ENCODE results near the gene ANKRD33. TPM values are rescaled to one million over a fixed set of nuclear protein-coding genes. Genes with fewer than 3 reads are reported as not detected.

ANKRD33 gene
- total RNA-seq, 1 experiment from 2014 or later = 0.81 TPM

- no peaks in the 10 kb centered on the region for H3K9me3 Mint-ChIP-seq
- TF ChIP-seq, protein P1, sequence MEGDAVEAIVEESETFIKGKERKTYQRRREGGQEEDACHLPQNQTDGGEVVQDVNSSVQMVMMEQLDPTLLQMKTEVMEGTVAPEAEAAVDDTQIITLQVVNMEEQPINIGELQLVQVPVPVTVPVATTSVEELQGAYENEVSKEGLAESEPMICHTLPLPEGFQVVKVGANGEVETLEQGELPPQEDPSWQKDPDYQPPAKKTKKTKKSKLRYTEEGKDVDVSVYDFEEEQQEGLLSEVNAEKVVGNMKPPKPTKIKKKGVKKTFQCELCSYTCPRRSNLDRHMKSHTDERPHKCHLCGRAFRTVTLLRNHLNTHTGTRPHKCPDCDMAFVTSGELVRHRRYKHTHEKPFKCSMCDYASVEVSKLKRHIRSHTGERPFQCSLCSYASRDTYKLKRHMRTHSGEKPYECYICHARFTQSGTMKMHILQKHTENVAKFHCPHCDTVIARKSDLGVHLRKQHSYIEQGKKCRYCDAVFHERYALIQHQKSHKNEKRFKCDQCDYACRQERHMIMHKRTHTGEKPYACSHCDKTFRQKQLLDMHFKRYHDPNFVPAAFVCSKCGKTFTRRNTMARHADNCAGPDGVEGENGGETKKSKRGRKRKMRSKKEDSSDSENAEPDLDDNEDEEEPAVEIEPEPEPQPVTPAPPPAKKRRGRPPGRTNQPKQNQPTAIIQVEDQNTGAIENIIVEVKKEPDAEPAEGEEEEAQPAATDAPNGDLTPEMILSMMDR (conservative IDR thresholded peaks at IDR 0.05) = no peak
- no peak for DNase-seq
Measured at GRCh38 chr12:51925346-51926063, 37.6 kb downstream of the ANKRD33 start.

More at GRCh38 chr12:51925346-51926063, 37.6 kb downstream of the ANKRD33 start:
- H3K23me2 ChIP-seq (ENCODE audit: insufficient read length, low read depth, low read length, poor library complexity, severe bottlenecking) = no peaks in the 10 kb centered on the region
- Mint-ChIP-seq H3K36me3 (ENCODE audit: insufficient read depth in 1 of 3, low read depth in 3 of 3) (no peaks in the 10 kb centered on the region), H3K27ac (no peak overlapping the region), H3K4me3 (no peak overlapping the region), H3K4me1 (peaks cover 16 to 32% of the 10 kb centered on the region in 2 experiments), H3K27me3 (ENCODE audit: low read depth) (peaks cover 29% of the 10 kb centered on the region)
- no peak overlapping the region for H2AFZ ChIP-seq (ENCODE audit: low read length)
- H3K79me2 ChIP-seq (ENCODE audit: insufficient read depth, low read length) = no peaks in the 10 kb centered on the region
- no peak overlapping the region for H3K27ac ChIP-seq (ENCODE audit: insufficient read length, low read depth, low read length)
- no peak overlapping the region for H4K5ac ChIP-seq (ENCODE audit: insufficient read length, low read depth, low read length)
- H2BK5ac ChIP-seq (ENCODE audit: insufficient read length, low read length) = no peak overlapping the region
- no peaks in the 10 kb centered on the region for H4K20me1 ChIP-seq (ENCODE audit: control insufficient read depth, insufficient read depth, insufficient read length)
- H3K79me1 ChIP-seq (ENCODE audit: insufficient read depth, low read depth, low read length, poor library complexity, severe bottlenecking) = no peaks in the 10 kb centered on the region
- no peak overlapping the region for H3K23ac ChIP-seq (ENCODE audit: insufficient read length, low read depth, low read length)
- H2BK12ac ChIP-seq (ENCODE audit: insufficient read length, low read depth, low read length) = no peak overlapping the region
- H3K9me3 ChIP-seq (ENCODE audit: control insufficient read depth, low read depth, low read length) = no peaks in the 10 kb centered on the region
- no peak overlapping the region for H3K14ac ChIP-seq (ENCODE audit: insufficient read depth, low read length)
- H4K8ac ChIP-seq (replicated peaks; ENCODE audit: insufficient read length, low read depth, low read length) = no peak overlapping the region
- H3K4me2 ChIP-seq (ENCODE audit: insufficient read depth, insufficient read length, low read length) = no peak overlapping the region
- H2BK20ac ChIP-seq (ENCODE audit: low read depth, low read length, poor library complexity, severe bottlenecking) = no peak overlapping the region
- H4K91ac ChIP-seq (ENCODE audit: insufficient read length, low read depth, low read length) = no peak overlapping the region
- H2BK15ac ChIP-seq (ENCODE audit: low read depth, low read length) = no peak overlapping the region
- H3K4me1 ChIP-seq (ENCODE audit: insufficient read depth, low read length) = no peaks in the 10 kb centered on the region; the same call in 1 of the 2 replicates
- no peaks in the 10 kb centered on the region for H3K27me3 ChIP-seq (ENCODE audit: insufficient read depth, low read length)
- no peak overlapping the region for H2BK120ac ChIP-seq (ENCODE audit: low read depth, low read length, poor library complexity, severe bottlenecking)
- no peak overlapping the region for H3K56ac ChIP-seq (ENCODE audit: insufficient read length, low read depth, low read length)
- no peak overlapping the region for H2AK5ac ChIP-seq (ENCODE audit: insufficient read length, low read length)
- no peak overlapping the region for H3T11ph ChIP-seq (ENCODE audit: low read length)
- no CpG with 5 or more reads among the region's 3 CpGs for WGBS (ENCODE audit: extremely low coverage, insufficient read length, low lambda C conversion rate)
- no peak overlapping the region for H3K18ac ChIP-seq (ENCODE audit: insufficient read length, low read depth, low read length)
- no peak overlapping the region for H3K9ac ChIP-seq (ENCODE audit: extremely low read depth, insufficient read length, low read length)
- no peak overlapping the region for H3K4ac ChIP-seq (ENCODE audit: low read depth, low read length)

Measured in H9 (cell line).